Smooth muscle cell (in vitro differentiated cells): ENCODE results near the gene SNTB2. TPM values are rescaled to one million over a fixed set of nuclear protein-coding genes. Genes with fewer than 3 reads are reported as not detected.

Source experiments
- DNase-seq: peaks from one replicate; lab custom pipeline; 2025; ENCODE audit not compliant: unreplicated experiment; lab: John Stamatoyannopoulos, UW
- H2AFZ ChIP-seq: fragments of 200-600 bp; sonication (generic); 2 replicates; pipeline ENCODE4 v1.6.0; 2016; ENCODE audit warnings: antibody characterized with exemption, low read depth, mild to moderate bottlenecking
- H3F3A ChIP-seq: fragments of 200-600 bp; sonication (generic); 2 replicates; pipeline ENCODE4 v1.6.0; 2017; ENCODE audit warnings: antibody characterized with exemption, low read depth
- H3K27ac ChIP-seq: fragments of 200-600 bp; sonication (generic); 2 replicates; pipeline ENCODE4 v1.5.1; 2016; ENCODE audit warnings: low read depth, mild to moderate bottlenecking
- H3K27me3 ChIP-seq: fragments of 200-600 bp; sonication (generic); 2 replicates; pipeline ENCODE4 v1.6.1; 2016; ENCODE audit warnings: low read depth, mild to moderate bottlenecking
- H3K36me3 ChIP-seq: fragments of 200-600 bp; sonication (generic); 2 replicates; pipeline ENCODE4 v1.5.1; 2016; ENCODE audit warnings: low read depth
- H3K4me1 ChIP-seq: fragments of 200-600 bp; sonication (generic); 2 replicates; pipeline ENCODE4 v1.5.1; 2016; ENCODE audit warnings: low read depth
- H3K4me2 ChIP-seq: fragments of 200-600 bp; sonication (generic); 2 replicates; pipeline ENCODE4 v1.6.0; 2016; ENCODE audit warnings: mild to moderate bottlenecking
- H3K4me3 ChIP-seq: fragments of 200-600 bp; sonication (generic); 2 replicates; pipeline ENCODE4 v1.5.1; 2016; ENCODE audit warnings: mild to moderate bottlenecking
- H3K79me2 ChIP-seq: fragments of 200-600 bp; sonication (generic); 2 replicates; pipeline ENCODE4 v1.6.0; 2016; ENCODE audit warnings: low read depth, mild to moderate bottlenecking
- H3K9ac ChIP-seq: fragments of 200-600 bp; sonication (generic); 2 replicates; pipeline ENCODE4 v1.6.0; 2016; ENCODE audit warnings: low read depth
- H3K9me3 ChIP-seq: fragments of 200-600 bp; sonication (generic); replicated peaks from 2 replicates; pipeline ENCODE4 v1.5.1; 2016; ENCODE audit warnings: low read depth
- H4K20me1 ChIP-seq: fragments of 200-600 bp; sonication (generic); 2 replicates; pipeline ENCODE4 v1.6.0; 2016; ENCODE audit warnings: low read depth
- WGBS: methylation state at CpG from one replicate; pipeline ENCODE4 v1.1.7; 2016; ENCODE audit warnings: low lambda C conversion rate; 5-methylcytosine and 5-hydroxymethylcytosine counted together
- polyA plus RNA-seq: library from polyadenylated mRNA; unstranded; fragments of >200 nt; fragmentation: Nextera tagmentation; extraction: Ambion mirVana; gene quantifications from 2 replicates; pipeline ENCODE4 v1.2.1, GENCODE V29; 2016
- total RNA-seq: library from RNA; depleted of rRNA; stranded (reverse); fragments of >200 nt; gene quantifications from 2 replicates; pipeline ENCODE4 v1.2.3, GENCODE V29; 2014
- TF ChIP-seq, protein P1 (sequence below): fragments of 200-600 bp; sonication (generic); IDR thresholded peaks from 2 replicates; pipeline ENCODE4 v1.5.1; 2017; ENCODE audit warnings: borderline replicate concordance, mild to moderate bottlenecking, antibody characterized with exemption; ENCODE audit not compliant: insufficient read depth, poor library complexity, severe bottlenecking

SNTB2 gene
- total and polyA plus RNA-seq, 2 experiments from 2014 or later = 17.1 to 25.9 TPM

DNA sequence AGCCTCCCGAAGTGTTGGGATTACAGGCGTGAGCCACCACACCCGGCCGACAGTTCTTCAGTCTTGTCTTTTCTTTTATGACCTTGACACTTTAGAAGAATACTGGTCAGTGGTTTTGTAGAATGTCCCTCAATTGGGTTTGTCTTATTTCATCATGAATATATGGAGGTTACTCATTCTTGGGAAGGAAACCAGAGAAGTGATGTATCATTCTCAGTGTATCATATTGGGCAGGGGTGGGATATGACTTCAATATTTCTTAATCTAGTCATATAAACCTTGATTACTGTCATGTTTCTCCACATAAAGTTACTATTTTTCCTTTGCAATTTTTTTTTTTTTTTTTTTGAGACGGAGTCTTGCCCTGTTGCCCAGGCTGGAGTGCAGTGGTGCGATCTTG is 36.9 kb downstream of the SNTB2 start:
- Histone ChIP-seq H2AFZ (no peak overlapping the region), H3F3A (no peaks in the 10 kb centered on the region), H3K9me3 (no peaks in the 10 kb centered on the region), H3K4me3 (no peak overlapping the region), H3K4me1 (no peaks in the 10 kb centered on the region), H3K4me2 (no peak overlapping the region), H3K36me3 (no peaks in the 10 kb centered on the region), H4K20me1 (peaks cover 72% of the 10 kb centered on the region), H3K27ac (no peak overlapping the region), H3K9ac (no peak overlapping the region), H3K27me3 (no peaks in the 10 kb centered on the region), H3K79me2 (peaks cover 65% of the 10 kb centered on the region)
- TF ChIP-seq, protein P1, sequence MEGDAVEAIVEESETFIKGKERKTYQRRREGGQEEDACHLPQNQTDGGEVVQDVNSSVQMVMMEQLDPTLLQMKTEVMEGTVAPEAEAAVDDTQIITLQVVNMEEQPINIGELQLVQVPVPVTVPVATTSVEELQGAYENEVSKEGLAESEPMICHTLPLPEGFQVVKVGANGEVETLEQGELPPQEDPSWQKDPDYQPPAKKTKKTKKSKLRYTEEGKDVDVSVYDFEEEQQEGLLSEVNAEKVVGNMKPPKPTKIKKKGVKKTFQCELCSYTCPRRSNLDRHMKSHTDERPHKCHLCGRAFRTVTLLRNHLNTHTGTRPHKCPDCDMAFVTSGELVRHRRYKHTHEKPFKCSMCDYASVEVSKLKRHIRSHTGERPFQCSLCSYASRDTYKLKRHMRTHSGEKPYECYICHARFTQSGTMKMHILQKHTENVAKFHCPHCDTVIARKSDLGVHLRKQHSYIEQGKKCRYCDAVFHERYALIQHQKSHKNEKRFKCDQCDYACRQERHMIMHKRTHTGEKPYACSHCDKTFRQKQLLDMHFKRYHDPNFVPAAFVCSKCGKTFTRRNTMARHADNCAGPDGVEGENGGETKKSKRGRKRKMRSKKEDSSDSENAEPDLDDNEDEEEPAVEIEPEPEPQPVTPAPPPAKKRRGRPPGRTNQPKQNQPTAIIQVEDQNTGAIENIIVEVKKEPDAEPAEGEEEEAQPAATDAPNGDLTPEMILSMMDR = no peak
- DNase-seq = no peak
- 98% methylated on average over 6 of the region's 6 CpGs for WGBS

DNA sequence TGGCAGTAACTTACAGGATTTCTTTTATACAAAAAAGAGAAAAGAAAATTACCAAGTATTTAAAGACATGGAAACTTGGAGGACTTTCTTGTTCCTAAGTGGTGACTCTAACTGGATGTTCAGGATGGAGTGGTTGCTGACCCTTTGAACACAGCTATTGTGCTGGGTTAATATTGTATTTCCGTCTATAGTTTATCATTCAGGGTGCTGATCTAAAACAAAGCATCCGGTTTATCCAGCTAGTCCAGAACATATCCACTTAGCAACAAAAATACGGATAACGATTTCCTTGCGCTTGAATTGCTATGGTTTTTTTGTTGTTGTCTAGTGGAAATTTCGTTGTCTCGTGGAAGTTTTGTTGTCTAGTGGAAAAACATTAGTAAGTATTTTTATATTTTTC is 38.2 kb downstream of the SNTB2 start:
- Histone ChIP-seq H3K36me3 (no peaks in the 10 kb centered on the region), H4K20me1 (peaks cover 73% of the 10 kb centered on the region), H3K4me1 (no peaks in the 10 kb centered on the region), H3K4me3 (no peak overlapping the region), H3K27me3 (no peaks in the 10 kb centered on the region), H3K9me3 (no peaks in the 10 kb centered on the region), H3K27ac (no peak overlapping the region), H2AFZ (no peak overlapping the region), H3K4me2 (no peak overlapping the region), H3K9ac (no peak overlapping the region), H3K79me2 (peaks cover 54% of the 10 kb centered on the region), H3F3A (no peaks in the 10 kb centered on the region)
- 94% methylated on average over 7 of the region's 7 CpGs for WGBS
- DNase-seq = no peak
- TF ChIP-seq, protein P1 = no peak

DNA sequence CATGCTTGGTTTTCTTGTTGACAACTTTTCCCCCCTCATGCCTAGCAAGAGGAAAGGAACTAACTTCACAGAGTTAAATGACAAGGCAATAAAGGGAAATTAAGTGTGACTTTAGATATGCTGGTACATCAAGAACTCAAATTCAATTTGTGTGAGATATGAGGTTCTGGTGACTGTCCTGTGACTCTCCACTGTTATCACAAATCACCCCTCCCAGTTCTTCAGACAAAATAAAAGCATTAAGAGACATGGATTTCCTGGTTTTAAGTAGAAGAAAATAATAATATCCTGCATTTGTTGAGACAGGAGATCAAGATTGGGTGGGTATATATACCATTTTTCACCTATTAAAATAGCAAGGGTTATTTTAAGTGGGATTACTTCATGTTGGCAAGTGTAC is 46.2 kb downstream of the SNTB2 start:
- H3F3A ChIP-seq = no peaks in the 10 kb centered on the region
- no peaks in the 10 kb centered on the region for H3K36me3 ChIP-seq
- DNase-seq = no peak
- H2AFZ ChIP-seq = no peak overlapping the region
- no peaks in the 10 kb centered on the region for H3K9me3 ChIP-seq
- H3K4me3 ChIP-seq = no peak overlapping the region
- peaks cover 10% of the 10 kb centered on the region for H3K79me2 ChIP-seq
- peaks cover 60% of the 10 kb centered on the region for H4K20me1 ChIP-seq
- no peak overlapping the region for H3K4me2 ChIP-seq
- H3K9ac ChIP-seq = no peak overlapping the region
- no peak overlapping the region for H3K27ac ChIP-seq
- no peaks in the 10 kb centered on the region for H3K4me1 ChIP-seq
- TF ChIP-seq, protein P1 = no peak
- no peaks in the 10 kb centered on the region for H3K27me3 ChIP-seq

DNA sequence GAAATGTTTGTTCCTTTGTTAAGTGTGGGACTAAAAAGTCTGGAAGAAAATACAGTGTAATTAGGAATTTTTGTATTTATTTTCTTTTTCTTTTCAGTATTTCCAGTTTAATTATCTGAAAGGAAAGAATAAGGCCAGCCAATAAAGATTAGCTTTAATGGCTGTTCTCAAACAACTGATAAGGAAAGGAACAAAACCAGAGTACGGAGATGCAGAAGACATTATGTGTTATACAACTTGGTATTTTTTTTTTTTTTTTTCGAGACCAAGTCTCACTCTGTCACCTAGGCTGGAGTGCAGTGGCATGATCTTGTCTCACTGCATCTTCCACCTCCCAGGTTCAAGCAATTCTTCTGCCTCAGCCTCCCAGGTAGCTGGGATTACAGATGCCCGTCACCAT is 47.5 kb downstream of the SNTB2 start:
- Histone ChIP-seq H3K4me1 (no peaks in the 10 kb centered on the region), H3F3A (no peaks in the 10 kb centered on the region), H2AFZ (no peak overlapping the region), H3K27ac (no peak overlapping the region), H3K36me3 (no peaks in the 10 kb centered on the region), H3K4me3 (no peak overlapping the region), H3K9ac (no peak overlapping the region), H3K9me3 (no peaks in the 10 kb centered on the region), H3K4me2 (no peak overlapping the region), H3K79me2 (peaks cover 10% of the 10 kb centered on the region), H4K20me1 (peaks cover 64% of the 10 kb centered on the region), H3K27me3 (no peaks in the 10 kb centered on the region)
- DNase-seq = no peak
- WGBS = 63% methylated on average over 3 of the region's 3 CpGs
- TF ChIP-seq, protein P1 = no peak
